Fibroblast of skin of left quadriceps (primary cell): ENCODE measurements around the gene MTMR8.
"Not testable (repeated sequence)": the region's sequence is repeated elsewhere in the genome, so short reads cannot be mapped to it uniquely, and the experiment has no call there.

Source experiments
- DNase-seq, 2 experiments: peaks; one replicate each; pipeline ENCODE4 v3.0.0-alpha.2; 2013; ENCODE audit warnings: low read depth in 2 of 2

Gene MTMR8

DNA sequence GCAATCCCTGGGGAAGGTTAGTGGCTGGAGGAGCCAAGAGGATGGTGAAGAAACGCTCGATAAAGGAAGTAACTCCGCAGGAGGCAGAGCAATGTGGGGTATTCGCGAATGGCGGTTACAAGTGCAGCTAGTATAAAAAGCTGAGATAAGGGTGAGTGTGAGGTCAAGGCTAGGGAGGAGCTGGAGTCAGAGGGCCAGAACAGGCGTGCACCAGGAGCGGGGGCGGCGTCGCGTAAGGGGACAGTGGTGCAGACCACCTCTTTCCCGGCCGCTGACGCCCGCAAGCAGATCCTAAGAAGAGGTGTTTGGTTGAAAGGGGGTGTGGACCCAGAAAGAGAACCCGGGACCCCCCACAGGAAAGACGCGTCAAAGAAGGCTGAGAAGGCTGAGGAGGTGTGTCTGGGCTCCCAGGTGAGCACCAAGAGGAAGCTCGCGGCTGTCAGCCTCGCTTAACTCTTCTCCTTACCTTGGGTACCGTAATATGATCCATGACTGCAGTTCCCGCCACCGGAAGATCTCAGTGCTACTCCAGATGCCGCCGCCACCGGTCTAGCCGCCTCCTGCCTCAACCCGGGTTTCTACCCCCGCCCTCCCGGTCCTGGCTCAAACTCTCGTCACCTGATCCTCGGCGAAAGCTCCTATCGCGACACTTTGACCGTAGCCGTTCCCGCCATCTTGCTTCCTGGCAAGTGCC lies at the start of gene MTMR8:
MTMR8 (minus strand) TSS at position 579 of the 694 bp plus-strand sequence; CDS start at position 490, 89 bp downstream.
- DNase-seq = no peak

GRCh38 chrX:64439551-64439950 lies 44.3 kb upstream of the MTMR8 start:
- no peak for DNase-seq

GRCh38 chrX:64437665-64438064 lies 42.4 kb upstream of the MTMR8 start:
- DNase-seq = no peak

GRCh38 chrX:64437218-64437617 lies 42.0 kb upstream of the MTMR8 start:
- DNase-seq = no peak

GRCh38 chrX:64428371-64428770 lies 33.1 kb upstream of the MTMR8 start:
- DNase-seq = no peak

- no peak for DNase-seq
Observed at GRCh38 chrX:64427787-64428186, 32.5 kb upstream of the MTMR8 start.

DNA sequence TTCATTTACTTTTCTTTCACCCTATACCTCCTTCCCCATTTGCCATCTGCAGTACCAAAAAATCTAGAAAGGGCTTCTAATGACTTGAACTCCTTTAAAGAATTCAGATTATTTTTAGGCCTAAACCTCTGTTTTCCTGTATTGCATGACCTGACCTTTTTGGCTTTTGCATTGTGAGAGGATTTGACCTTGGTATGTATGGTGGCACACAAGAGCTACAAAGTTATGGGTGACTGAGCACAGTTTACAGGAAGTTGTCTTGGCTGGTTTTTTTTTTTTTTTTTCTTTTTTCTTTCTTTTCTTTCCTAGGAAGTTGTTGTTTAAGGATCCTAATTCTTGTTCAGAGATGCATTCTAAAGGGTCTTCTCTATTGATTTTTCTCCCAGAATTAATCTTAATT lies 32.0 kb upstream of the MTMR8 start:
- no peak for DNase-seq

DNA sequence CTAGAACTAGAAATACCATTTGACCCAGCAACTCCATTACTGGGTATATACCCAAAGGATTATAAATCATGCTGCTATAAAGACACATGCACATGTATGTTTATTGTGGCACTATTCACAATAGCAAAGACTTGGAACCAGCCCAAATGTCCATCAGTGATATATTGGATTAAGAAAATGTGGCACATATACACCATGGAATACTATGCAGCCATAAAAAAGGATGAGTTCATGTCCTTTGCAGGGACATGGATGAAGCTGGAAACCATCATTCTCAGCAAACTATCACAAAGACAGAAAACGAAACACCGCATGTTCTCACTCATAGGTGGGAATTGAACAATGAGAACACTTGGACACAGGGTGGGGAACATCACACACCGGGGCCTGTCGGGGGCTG lies 14.5 kb upstream of the MTMR8 start:
- DNase-seq = not testable (repeated sequence)

DNA sequence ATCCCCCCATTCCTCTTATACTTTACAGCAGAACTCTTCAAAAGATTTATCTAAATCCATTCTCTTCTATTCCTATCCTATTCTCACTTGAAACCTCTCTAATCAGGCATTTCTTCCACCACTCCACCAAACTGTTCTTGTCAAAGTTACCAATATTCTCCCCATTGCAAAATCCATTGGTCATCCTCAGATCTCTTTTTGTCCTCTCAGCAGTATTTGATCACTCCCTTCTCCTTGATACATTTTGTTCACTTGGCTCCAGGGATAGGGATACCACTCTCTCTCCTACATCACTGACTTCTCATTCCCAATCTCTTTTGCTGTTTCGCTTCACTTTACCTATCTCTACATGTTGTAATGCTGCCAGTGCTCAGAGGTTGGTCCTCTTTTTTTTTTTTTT lies 2.8 kb upstream of the MTMR8 start:
- no peak for DNase-seq

- no peak for DNase-seq
Observed at GRCh38 chrX:64395568-64395929, 297 bp upstream of the MTMR8 start.

DNA sequence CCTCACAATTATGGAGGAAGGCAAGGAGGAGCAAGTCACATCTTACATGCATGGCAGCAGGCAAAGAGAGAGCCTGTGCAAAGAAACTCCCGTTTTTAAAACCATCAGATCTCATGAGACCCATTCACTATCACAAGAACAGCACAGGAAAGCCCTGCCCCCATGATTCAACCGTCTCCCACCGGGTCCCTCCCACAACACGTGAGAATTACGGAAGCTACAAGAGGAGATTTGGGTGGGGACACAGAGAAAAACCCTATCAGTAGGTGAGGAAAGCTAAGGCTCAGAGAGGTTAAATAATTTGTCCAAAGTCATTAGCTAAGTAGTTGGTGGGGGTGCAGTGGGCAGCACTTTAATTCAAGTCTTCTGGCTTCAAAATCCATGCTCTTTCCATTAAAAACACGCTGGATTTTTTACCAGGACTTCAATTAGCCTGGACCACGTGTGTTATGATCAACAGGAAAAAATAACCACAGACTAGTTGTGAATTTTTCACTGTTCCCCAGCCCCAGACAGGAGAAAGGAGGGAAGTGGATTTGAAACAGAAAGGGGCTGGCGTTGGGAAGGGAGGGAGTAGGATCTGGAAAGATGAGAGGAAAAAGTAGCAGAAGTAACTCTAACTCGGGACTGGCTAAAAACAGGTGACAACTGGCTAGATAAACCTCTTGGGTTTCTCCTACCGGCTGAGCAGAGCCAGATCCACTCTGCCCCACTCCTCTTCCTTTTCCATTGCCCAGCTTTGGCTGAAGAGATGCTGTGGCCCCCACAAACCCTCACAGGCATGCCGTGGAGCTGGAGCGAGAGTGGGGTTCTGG lies 986 bp downstream of the MTMR8 start:
- no peak for DNase-seq

DNA sequence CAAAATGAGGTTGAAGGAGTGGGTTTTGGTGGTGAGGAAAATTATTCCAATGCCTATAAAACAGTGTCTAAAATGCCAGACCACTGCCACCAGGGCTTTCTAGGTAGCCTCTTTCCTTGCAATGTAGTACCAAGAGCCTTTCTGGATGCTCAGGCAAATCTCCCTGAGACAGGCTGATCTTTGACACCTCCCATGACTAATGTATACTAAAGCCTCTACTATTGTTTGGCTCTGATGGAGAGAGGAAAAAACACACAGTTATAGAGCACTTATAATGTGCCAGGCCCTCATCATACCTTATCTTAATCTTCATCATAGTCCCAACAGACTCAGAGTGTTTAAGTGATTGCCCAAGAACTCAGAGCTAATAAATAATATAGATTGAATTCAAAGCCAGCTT lies 5.8 kb downstream of the MTMR8 start:
- DNase-seq = no peak

DNA sequence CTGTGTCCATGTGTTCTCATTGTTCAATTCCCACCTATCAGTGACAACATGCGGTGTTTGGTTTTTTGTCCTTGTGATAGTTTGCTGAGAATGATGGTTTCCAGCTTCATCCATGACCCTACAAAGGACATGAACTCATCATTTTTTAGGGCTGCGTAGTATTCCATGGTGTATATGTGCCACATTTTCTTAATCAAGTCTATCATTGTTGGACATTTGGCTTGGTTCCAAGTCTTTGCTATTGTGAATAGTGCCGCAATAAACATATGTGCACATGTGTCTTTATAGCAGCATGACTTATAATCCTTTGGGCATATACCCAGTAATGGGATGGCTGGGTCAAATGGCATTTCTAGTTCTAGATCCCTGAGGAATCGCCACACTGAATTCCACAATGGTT lies 14.5 kb downstream of the MTMR8 start:
- not testable (repeated sequence) for DNase-seq

GRCh38 chrX:64379924-64380323 lies 15.3 kb downstream of the MTMR8 start:
- DNase-seq = no peak

- no peak for DNase-seq
Observed at GRCh38 chrX:64377753-64378152, 17.5 kb downstream of the MTMR8 start.

DNA sequence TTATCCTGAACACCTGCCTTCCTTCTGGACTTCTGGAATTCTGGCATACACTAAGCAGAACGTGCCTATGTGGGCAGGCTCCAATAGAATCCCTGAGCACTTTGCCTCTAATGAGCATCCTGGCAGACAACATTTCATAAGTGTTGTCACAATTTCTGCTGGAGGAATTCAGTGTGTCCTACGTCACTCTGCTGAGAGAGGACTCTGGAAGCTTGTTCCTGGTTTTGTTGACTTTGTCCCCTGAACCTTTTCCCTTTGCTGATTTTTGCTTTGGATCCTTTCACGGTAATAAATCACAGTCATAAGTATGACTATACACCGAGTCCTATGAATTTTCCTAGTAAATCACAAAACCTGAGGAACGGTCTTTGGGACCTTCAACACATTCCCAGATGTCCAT lies 43.2 kb downstream of the MTMR8 start:
- DNase-seq = no peak

DNA sequence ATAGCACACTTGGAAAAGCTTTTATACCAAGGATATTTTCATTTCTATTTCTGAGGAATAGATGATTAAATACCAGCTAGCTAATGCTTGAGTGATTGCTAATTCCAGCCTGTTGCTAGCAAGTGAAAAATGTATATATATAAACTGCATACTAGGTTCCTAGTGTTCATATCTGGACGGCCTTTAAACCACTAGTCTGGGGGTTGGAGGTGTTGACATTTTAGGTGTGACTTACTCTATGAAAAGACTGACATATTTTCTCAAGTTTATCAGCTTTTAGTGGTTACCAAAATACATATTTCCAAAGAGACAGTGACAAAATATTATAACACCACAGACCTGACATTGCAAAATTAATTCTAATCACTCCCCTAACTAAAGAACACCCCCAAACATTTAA lies 44.7 kb downstream of the MTMR8 start:
- DNase-seq = no peak

DNA sequence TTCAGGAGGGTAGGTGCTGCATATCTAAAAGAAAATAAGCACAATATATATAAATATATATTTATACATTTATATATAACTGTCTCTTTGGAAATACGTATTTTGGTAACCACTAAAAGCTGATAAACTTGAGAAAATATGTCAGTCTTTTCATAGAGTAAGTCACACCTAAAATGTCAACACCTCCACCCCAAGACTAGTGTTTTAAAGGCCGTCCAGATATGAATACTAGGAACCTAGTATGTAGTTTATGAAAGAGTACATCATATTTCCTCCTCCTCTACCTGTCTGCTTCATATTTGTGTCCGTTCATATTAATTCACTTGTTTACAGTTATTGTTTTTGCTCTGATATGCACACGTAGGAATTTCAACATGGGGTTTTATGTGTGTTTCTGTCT lies 45.2 kb downstream of the MTMR8 start:
- no peak for DNase-seq

- DNase-seq = no peak
Observed at GRCh38 chrX:64342811-64343210, 52.4 kb downstream of the MTMR8 start.

DNA sequence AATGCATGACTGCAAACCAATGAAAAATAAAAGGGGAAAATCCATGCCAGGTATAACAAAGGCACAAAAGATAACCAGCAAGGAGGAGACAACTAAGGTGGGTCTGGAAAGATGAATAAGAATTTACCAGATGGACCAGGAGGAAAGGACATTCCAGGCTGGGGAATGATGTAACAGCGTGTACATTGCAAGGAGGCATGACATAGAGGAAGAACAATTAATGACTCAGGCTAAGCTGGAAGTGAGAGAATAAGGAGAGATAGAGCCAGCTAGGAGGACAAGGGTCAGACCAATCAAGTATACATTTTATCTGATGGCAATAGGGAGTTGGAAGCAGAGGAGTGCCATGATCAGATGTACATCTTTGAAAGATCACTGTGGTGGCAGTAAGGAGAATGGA lies 57.0 kb downstream of the MTMR8 start:
- no peak for DNase-seq

DNA sequence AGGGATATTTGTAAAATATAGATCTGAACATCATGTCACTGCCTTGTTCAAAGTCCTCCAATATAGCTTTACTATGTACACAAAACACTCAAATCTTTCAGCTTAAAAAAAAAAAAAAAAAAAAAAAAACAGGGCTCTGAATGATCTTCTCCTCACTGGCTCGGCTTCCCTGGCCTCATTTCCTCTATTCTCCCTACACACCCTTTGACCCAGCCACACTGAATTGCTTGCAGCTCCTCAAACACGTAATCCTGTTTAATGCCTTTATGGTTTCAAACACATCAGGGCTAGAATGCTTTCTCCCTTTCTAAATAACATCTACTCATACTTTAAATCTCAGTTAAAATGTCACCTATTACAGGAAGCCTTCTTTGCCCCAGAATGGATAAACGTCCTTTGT lies 60.8 kb downstream of the MTMR8 start:
- no peak for DNase-seq

GRCh38 chrX:64330284-64330683 lies 65.0 kb downstream of the MTMR8 start:
- no peak for DNase-seq

- no peak for DNase-seq
Observed at GRCh38 chrX:64321507-64321906, 73.7 kb downstream of the MTMR8 start.
